ENCODE data around the gene HAPSTR1. TPM values are rescaled to one million over a fixed set of nuclear protein-coding genes. Genes with fewer than 3 reads are reported as not detected.
A peak's percentile ranks its signal among the peaks of the same experiment; 100 is the strongest.

Gene HAPSTR1
- total RNA-seq, 1 experiment from 2014 or later, result 82.8 TPM

- peaks cover 17% of the 10 kb centered on the region for H3F3A ChIP-seq (ENCODE audit: insufficient read depth, low read depth)
- CTCF ChIA-PET, result interaction anchor here (0.7 kb wide), 1 partner anchor 41 kb away, joined by 3 read pairs; no protein-coding TSS in a partner anchor
- H2AFZ ChIP-seq, result no peak overlapping the region
- no peaks in the 10 kb centered on the region for H3K9me2 ChIP-seq (ENCODE audit: insufficient read depth)
- intact Hi-C loops (cut with micrococcal nuclease; ENCODE audit: unreplicated experiment), result no loop called here
- H3K27me3 ChIP-seq (ENCODE audit: insufficient read depth, low read depth), result no peaks in the 10 kb centered on the region
- no peaks in the 10 kb centered on the region for H3K36me3 ChIP-seq (ENCODE audit: low read depth)
- no peak overlapping the region for H3K27ac ChIP-seq
- peaks cover 17% of the 10 kb centered on the region for H3K4me1 ChIP-seq (replicated peaks; ENCODE audit: insufficient read depth)
- TF ChIP-seq CTCF (conservative IDR thresholded peaks at IDR 0.05), result peak; percentile 72
- no peak for TF ChIP-seq EZH2 (IDR thresholded peaks at IDR 0.05; ENCODE audit: low read depth)
- H3K4me3 ChIP-seq, result no peak overlapping the region
- DNase-seq, result no peak
- no peak overlapping the region for H3K4me2 ChIP-seq
- H3K79me2 ChIP-seq (ENCODE audit: low read depth), result no peaks in the 10 kb centered on the region
- H3K9me3 ChIP-seq (ENCODE audit: insufficient read depth, low read depth), result no peaks in the 10 kb centered on the region
- BruUV-seq (replicated peaks), result no TSS peak
- POLR2A ChIA-PET (ENCODE audit: unreplicated experiment), result interaction anchor here (0.6 kb wide), 1 partner anchor 38 kb away, joined by 3 read pairs; no protein-coding TSS in a partner anchor
- no peaks in the 10 kb centered on the region for H4K20me1 ChIP-seq (ENCODE audit: insufficient read depth)
These were observed 41.2 kb upstream of the HAPSTR1 start for GRCh38 chr16:9050102-9050830.

GRCh38 chr16:9053006-9053601, 38.3 kb upstream of the HAPSTR1 start:
- peak; percentile 30 to 74 for DNase-seq
- ChIA-PET CTCF (no interaction called here), POLR2A (ENCODE audit: unreplicated experiment) (no interaction called here)
- intact Hi-C loops (cut with micrococcal nuclease; ENCODE audit: unreplicated experiment), result no loop called here
- Histone ChIP-seq H3K9me2 (ENCODE audit: insufficient read depth) (no peaks in the 10 kb centered on the region), H3K4me2 (peak overlapping the region; percentile 63), H4K20me1 (ENCODE audit: insufficient read depth) (no peaks in the 10 kb centered on the region), H3F3A (ENCODE audit: insufficient read depth, low read depth) (peaks cover 7% of the 10 kb centered on the region), H3K79me2 (ENCODE audit: low read depth) (no peaks in the 10 kb centered on the region), H3K9me3 (ENCODE audit: insufficient read depth, low read depth) (no peaks in the 10 kb centered on the region), H3K4me3 (peak overlapping the region; percentile 39; the same call in 1 of the 2 replicates), H3K27ac (no peak overlapping the region), H3K27me3 (ENCODE audit: insufficient read depth, low read depth) (no peaks in the 10 kb centered on the region), H3K36me3 (ENCODE audit: low read depth) (no peaks in the 10 kb centered on the region), H2AFZ (no peak overlapping the region), H3K4me1 (replicated peaks; ENCODE audit: insufficient read depth) (peaks cover 5% of the 10 kb centered on the region)
- TF ChIP-seq EZH2 (IDR thresholded peaks at IDR 0.05; ENCODE audit: low read depth) (no peak), CTCF (conservative IDR thresholded peaks at IDR 0.05) (no peak)
- BruUV-seq (replicated peaks), result no TSS peak

- Histone ChIP-seq H3K4me2 (no peak overlapping the region), H3K36me3 (ENCODE audit: low read depth) (no peaks in the 10 kb centered on the region), H4K20me1 (ENCODE audit: insufficient read depth) (no peaks in the 10 kb centered on the region), H2AFZ (no peak overlapping the region), H3K4me3 (no peak overlapping the region), H3K79me2 (ENCODE audit: low read depth) (no peaks in the 10 kb centered on the region), H3K27ac (no peak overlapping the region), H3K4me1 (replicated peaks; ENCODE audit: insufficient read depth) (no peaks in the 10 kb centered on the region), H3K9me2 (ENCODE audit: insufficient read depth) (no peaks in the 10 kb centered on the region), H3F3A (ENCODE audit: insufficient read depth, low read depth) (peaks cover 3% of the 10 kb centered on the region; the same call in 1 of the 2 replicates), H3K27me3 (ENCODE audit: insufficient read depth, low read depth) (no peaks in the 10 kb centered on the region), H3K9me3 (ENCODE audit: insufficient read depth, low read depth) (no peaks in the 10 kb centered on the region)
- ChIA-PET CTCF (no interaction called here), POLR2A (ENCODE audit: unreplicated experiment) (no interaction called here)
- DNase-seq, result no peak
- BruUV-seq (replicated peaks), result no TSS peak
- TF ChIP-seq EZH2 (IDR thresholded peaks at IDR 0.05; ENCODE audit: low read depth) (no peak), CTCF (conservative IDR thresholded peaks at IDR 0.05) (no peak)
- intact Hi-C loops (cut with micrococcal nuclease; ENCODE audit: unreplicated experiment), result no loop called here
These were observed 37.0 kb upstream of the HAPSTR1 start for GRCh38 chr16:9054460-9054859.

Data from PC-9 (cell line).